SK-N-MC (cell line): Measurements from ENCODE around the gene TDRD1.

Experiments used
- EZH2 ChIP-seq: fragments of 200-600 bp; sonication (generic); IDR thresholded peaks from one replicate; pipeline ENCODE4 v1.6.1; 2017; ENCODE audit warnings: antibody characterized with exemption
- FOXP2 ChIP-seq: optimal IDR thresholded peaks from 2 replicates; pipeline ENCODE3; 2011; ENCODE audit warnings: mild to moderate bottlenecking, moderate library complexity; ENCODE audit not compliant: insufficient read depth; ENCODE audit errors: extremely low read length, control extremely low read depth
- POLR2AphosphoS5 ChIP-seq: IDR thresholded peaks from 2 replicates; pipeline ENCODE4 v1.6.1; 2012; ENCODE audit warnings: mild to moderate bottlenecking, low read depth, low read length, borderline replicate concordance

DNA sequence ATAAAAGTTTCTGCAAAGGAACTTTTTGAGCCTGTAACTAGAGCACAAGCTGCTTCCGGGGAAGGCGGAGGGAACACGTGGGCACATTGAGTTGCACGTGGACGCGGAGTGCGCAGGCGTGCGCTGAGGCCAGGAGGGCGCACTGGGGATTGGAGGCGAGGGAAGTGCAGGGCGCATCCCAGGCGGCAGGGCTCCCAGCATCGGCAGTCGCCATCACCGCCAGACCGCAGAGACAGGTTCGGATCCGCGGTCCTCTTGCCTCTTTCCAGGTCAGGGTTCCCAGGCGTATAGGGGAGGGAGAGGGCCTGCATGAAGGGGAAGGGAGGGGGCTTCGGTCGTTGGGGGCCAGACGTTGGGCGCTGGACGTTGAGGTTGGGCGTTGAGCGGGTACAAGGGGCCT lies at the start of gene TDRD1:
- TF ChIP-seq EZH2 = no peak
- no peak for TF ChIP-seq POLR2AphosphoS5
- TF ChIP-seq FOXP2 = no peak
